Sigmoid colon (tissue), 4 donors: ENCODE results near the gene ENDOV.

Experiments used
- CTCF ChIP-seq, 4 experiments: fragments of 450-650 bp in 3 of 4; fragments of 200-600 bp in 1 of 4; IDR thresholded peaks; one replicate each; pipeline ENCODE4 v1.5.1; 2016 to 2019; ENCODE audit warnings: antibody characterized with exemption in 4 of 4, mild to moderate bottlenecking in 3 of 4, moderate library complexity in 2 of 4
- EP300 ChIP-seq, 4 donors: sonication (generic); formaldehyde crosslinking; IDR thresholded peaks; one replicate each; pipeline ENCODE4 v1.6.1; 2017; ENCODE audit warnings: antibody characterized with exemption in 4 of 4
- POLR2A ChIP-seq, 2 donors: fragments of 450-650 bp; IDR thresholded peaks; one replicate each; pipeline ENCODE4 v1.6.1; 2016; ENCODE audit warnings: antibody characterized with exemption in 2 of 2, mild to moderate bottlenecking in 2 of 2, moderate library complexity in 2 of 2
- POLR2AphosphoS5 ChIP-seq, 4 donors: sonication (generic); formaldehyde crosslinking; IDR thresholded peaks; one replicate each; pipeline ENCODE4 v1.6.1; 2017; ENCODE audit warnings: antibody characterized with exemption in 4 of 4

- TF ChIP-seq POLR2A (IDR thresholded peaks at IDR 0.05) (no peak), CTCF (IDR thresholded peaks at IDR 0.05) (no peak), EP300 (IDR thresholded peaks at IDR 0.05) (no peak), POLR2AphosphoS5 (IDR thresholded peaks at IDR 0.05) (no peak)
These were observed 18.6 kb upstream of the ENDOV start for GRCh38 chr17:80396157-80397033.
